ENCODE data around the gene ATP9B. TPM values are rescaled to one million over a fixed set of nuclear protein-coding genes. Genes with fewer than 3 reads are reported as not detected.

Gene ATP9B
- total RNA-seq, 1 experiment from 2014 or later = 15.6 TPM

DNA sequence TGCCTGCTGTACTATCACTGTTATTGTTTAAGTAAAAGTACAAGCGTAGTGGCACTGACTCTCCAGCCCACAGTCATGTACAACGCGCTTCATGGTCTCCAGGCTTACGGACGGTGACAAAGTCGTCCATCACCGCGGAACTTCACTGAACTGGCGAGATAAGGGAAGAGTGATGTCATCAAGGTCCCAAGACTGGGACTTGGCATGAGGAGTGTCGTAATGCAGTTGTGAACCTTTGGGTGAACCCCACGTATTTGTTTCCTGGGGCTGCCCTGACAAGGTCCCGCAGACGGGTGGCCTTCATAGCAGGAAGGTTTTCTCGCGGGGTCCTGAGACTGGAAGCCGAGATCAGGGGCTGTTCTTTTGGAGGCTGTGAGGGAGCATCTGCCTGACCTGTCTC, 343.8 kb downstream of the ATP9B start:
- no peak overlapping the region for H3K27ac ChIP-seq (ENCODE audit: low read length)
- no peak overlapping the region for H2AFZ ChIP-seq (ENCODE audit: low read length)
- no peak overlapping the region for H3K4me2 ChIP-seq (ENCODE audit: low read length)
- no peaks in the 10 kb centered on the region for H3K9me3 ChIP-seq (ENCODE audit: low read length)
- intact Hi-C loops (cut with micrococcal nuclease) = no loop called here
- no peak overlapping the region for H3K4me3 ChIP-seq (ENCODE audit: low read length)
- ChIA-PET CTCF (no interaction called here), POLR2A (ENCODE audit: unreplicated experiment) (no interaction called here)
- TF ChIP-seq, protein P1, sequence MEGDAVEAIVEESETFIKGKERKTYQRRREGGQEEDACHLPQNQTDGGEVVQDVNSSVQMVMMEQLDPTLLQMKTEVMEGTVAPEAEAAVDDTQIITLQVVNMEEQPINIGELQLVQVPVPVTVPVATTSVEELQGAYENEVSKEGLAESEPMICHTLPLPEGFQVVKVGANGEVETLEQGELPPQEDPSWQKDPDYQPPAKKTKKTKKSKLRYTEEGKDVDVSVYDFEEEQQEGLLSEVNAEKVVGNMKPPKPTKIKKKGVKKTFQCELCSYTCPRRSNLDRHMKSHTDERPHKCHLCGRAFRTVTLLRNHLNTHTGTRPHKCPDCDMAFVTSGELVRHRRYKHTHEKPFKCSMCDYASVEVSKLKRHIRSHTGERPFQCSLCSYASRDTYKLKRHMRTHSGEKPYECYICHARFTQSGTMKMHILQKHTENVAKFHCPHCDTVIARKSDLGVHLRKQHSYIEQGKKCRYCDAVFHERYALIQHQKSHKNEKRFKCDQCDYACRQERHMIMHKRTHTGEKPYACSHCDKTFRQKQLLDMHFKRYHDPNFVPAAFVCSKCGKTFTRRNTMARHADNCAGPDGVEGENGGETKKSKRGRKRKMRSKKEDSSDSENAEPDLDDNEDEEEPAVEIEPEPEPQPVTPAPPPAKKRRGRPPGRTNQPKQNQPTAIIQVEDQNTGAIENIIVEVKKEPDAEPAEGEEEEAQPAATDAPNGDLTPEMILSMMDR (conservative IDR thresholded peaks at IDR 0.05; ENCODE audit: low read depth, low read length) = no peak
- TF ChIP-seq EZH2phosphoT487 (IDR thresholded peaks at IDR 0.05; ENCODE audit: borderline replicate concordance, low read length) (no peak), EZH2 (IDR thresholded peaks at IDR 0.05; ENCODE audit: low read length, unreplicated experiment) (no peak)
- ATAC-seq (no peak), DNase-seq (no peak)
- H3F3A ChIP-seq (ENCODE audit: low read length, unreplicated experiment) = no peaks in the 10 kb centered on the region
- no TSS peak for BruUV-seq (replicated peaks)
- no peaks in the 10 kb centered on the region for H3K4me1 ChIP-seq (ENCODE audit: insufficient read depth, low read length)
- no peaks in the 10 kb centered on the region for H4K20me1 ChIP-seq (ENCODE audit: low read length)
- no peaks in the 10 kb centered on the region for H3K36me3 ChIP-seq (ENCODE audit: low read depth, low read length)
- no peaks in the 10 kb centered on the region for H3K27me3 ChIP-seq (ENCODE audit: low read length)
- no peaks in the 10 kb centered on the region for H3K9me2 ChIP-seq (replicated peaks; ENCODE audit: low read length)
- H3K9ac ChIP-seq (ENCODE audit: low read length) = no peak overlapping the region
- no peaks in the 10 kb centered on the region for H3K79me2 ChIP-seq (ENCODE audit: low read length)

DNA sequence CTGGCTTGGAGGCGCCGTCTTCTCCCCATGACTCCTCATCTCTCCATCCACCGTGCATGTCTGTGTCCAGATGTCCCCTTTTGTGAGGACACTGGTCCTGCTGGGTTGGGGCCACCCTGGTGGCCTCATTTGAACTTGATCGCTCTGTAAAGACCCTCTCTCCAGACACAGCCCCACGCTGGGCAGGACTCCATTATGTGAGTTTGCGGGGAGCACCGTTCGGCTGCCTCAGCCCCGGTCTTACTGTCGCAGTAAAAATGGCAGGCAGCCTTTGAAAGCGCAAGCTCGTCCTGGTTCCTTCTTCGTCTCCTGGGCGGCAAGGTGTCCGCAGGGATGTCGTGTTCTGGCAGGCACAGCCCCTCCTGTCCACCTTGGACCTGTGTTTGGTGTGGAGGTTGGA, 344.2 kb downstream of the ATP9B start:
- Histone ChIP-seq H2AFZ (ENCODE audit: low read length) (no peak overlapping the region), H3K4me1 (ENCODE audit: insufficient read depth, low read length) (no peaks in the 10 kb centered on the region), H3K27ac (ENCODE audit: low read length) (no peak overlapping the region), H3K4me2 (ENCODE audit: low read length) (no peak overlapping the region), H3K4me3 (ENCODE audit: low read length) (no peak overlapping the region), H3K9me2 (replicated peaks; ENCODE audit: low read length) (no peaks in the 10 kb centered on the region), H3K36me3 (ENCODE audit: low read depth, low read length) (no peaks in the 10 kb centered on the region), H3F3A (ENCODE audit: low read length, unreplicated experiment) (no peaks in the 10 kb centered on the region), H3K9ac (ENCODE audit: low read length) (no peak overlapping the region), H3K9me3 (ENCODE audit: low read length) (no peaks in the 10 kb centered on the region), H4K20me1 (ENCODE audit: low read length) (no peaks in the 10 kb centered on the region), H3K27me3 (ENCODE audit: low read length) (no peaks in the 10 kb centered on the region), H3K79me2 (ENCODE audit: low read length) (no peaks in the 10 kb centered on the region)
- no peak for TF ChIP-seq EZH2 (IDR thresholded peaks at IDR 0.05; ENCODE audit: low read length, unreplicated experiment)
- TF ChIP-seq, protein P1 (conservative IDR thresholded peaks at IDR 0.05; ENCODE audit: low read depth, low read length) = no peak
- no peak for TF ChIP-seq EZH2phosphoT487 (IDR thresholded peaks at IDR 0.05; ENCODE audit: borderline replicate concordance, low read length)
- no TSS peak for BruUV-seq (replicated peaks)
- no peak for DNase-seq
- ATAC-seq = no peak
- intact Hi-C loops (cut with micrococcal nuclease) = no loop called here
- ChIA-PET POLR2A (ENCODE audit: unreplicated experiment) (no interaction called here), CTCF (interaction anchor here (0.6 kb wide), 1 partner anchor 537 kb away, joined by 3 read pairs; no protein-coding TSS in a partner anchor)

DNA sequence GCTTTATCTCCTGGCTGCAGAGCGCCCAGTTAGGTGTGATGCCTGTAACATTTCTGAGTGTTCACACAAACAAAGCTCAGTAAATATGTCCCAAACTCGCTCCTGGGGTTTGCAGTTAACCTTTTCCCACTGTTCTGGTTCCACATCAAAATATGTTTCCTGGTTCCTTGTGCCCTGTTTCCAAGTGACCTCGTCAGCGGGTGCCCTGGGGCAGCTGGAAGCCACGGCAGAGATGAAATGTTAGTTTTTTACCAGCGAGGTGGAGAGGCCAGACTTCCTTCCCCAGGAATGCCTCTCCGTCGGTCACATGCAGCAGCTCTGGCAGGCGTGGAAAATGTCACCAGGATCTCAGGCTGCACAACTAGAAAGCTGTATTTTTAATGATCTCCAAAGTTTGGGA, 344.7 kb downstream of the ATP9B start:
- no peak for DNase-seq
- CTCF ChIA-PET = interaction anchor here (0.6 kb wide), 1 partner anchor 538 kb away, joined by 3 read pairs; no protein-coding TSS in a partner anchor

More for the DNA sequence above, 344.7 kb downstream of the ATP9B start:
- ATAC-seq = no peak
- Histone ChIP-seq H3K27me3 (ENCODE audit: low read length) (no peaks in the 10 kb centered on the region), H3F3A (ENCODE audit: low read length, unreplicated experiment) (no peaks in the 10 kb centered on the region), H3K4me1 (ENCODE audit: insufficient read depth, low read length) (no peaks in the 10 kb centered on the region), H3K9me2 (replicated peaks; ENCODE audit: low read length) (no peaks in the 10 kb centered on the region), H3K79me2 (ENCODE audit: low read length) (no peaks in the 10 kb centered on the region), H3K4me3 (ENCODE audit: low read length) (no peak overlapping the region), H3K36me3 (ENCODE audit: low read depth, low read length) (no peaks in the 10 kb centered on the region), H3K9ac (ENCODE audit: low read length) (no peak overlapping the region), H3K27ac (ENCODE audit: low read length) (no peak overlapping the region), H2AFZ (ENCODE audit: low read length) (no peak overlapping the region), H3K4me2 (ENCODE audit: low read length) (no peak overlapping the region), H3K9me3 (ENCODE audit: low read length) (no peaks in the 10 kb centered on the region), H4K20me1 (ENCODE audit: low read length) (no peaks in the 10 kb centered on the region)
- BruUV-seq (replicated peaks) = no TSS peak
- intact Hi-C loops (cut with micrococcal nuclease) = no loop called here
- TF ChIP-seq EZH2phosphoT487 (IDR thresholded peaks at IDR 0.05; ENCODE audit: borderline replicate concordance, low read length) (no peak), EZH2 (IDR thresholded peaks at IDR 0.05; ENCODE audit: low read length, unreplicated experiment) (no peak)
- TF ChIP-seq, protein P1 (conservative IDR thresholded peaks at IDR 0.05; ENCODE audit: low read depth, low read length) = no peak
- POLR2A ChIA-PET (ENCODE audit: unreplicated experiment) = no interaction called here

All from PC-3 (cell line).